Liver (tissue), 9 donors: ENCODE data around the gene BCL2. TPM values are rescaled to one million over a fixed set of nuclear protein-coding genes. Genes with fewer than 3 reads are reported as not detected.

Source experiments
- DNase-seq: peaks from one replicate; pipeline ENCODE4 v3.0.0-alpha.2; 2017; ENCODE audit warnings: low spot score
- H3K27ac ChIP-seq, 2 donors: one replicate each; pipeline ENCODE4 v1.7.0; 2013; ENCODE audit warnings: inconsistent platforms in 2 of 2, low read length in 2 of 2, control low read depth in 1 of 2, low read depth in 1 of 2, mild to moderate bottlenecking in 1 of 2
- H3K27me3 ChIP-seq, 4 donors: one replicate each; pipeline versions ENCODE4 v1.6.1 to v1.7.0; 2013; ENCODE audit warnings: low read length in 3 of 4, inconsistent platforms in 1 of 4, mild to moderate bottlenecking in 1 of 4, moderate library complexity in 1 of 4; ENCODE audit not compliant: control insufficient read depth in 4 of 4, insufficient read depth in 4 of 4
- H3K36me3 ChIP-seq, 4 donors: one replicate each; pipeline versions ENCODE4 v1.6.1 to v1.7.0; 2013; ENCODE audit warnings: low read length in 3 of 4, mild to moderate bottlenecking in 3 of 4, low read depth in 1 of 4, moderate library complexity in 1 of 4; ENCODE audit not compliant: control insufficient read depth in 4 of 4, insufficient read depth in 3 of 4
- H3K4me1 ChIP-seq, 4 donors: one replicate each; pipeline versions ENCODE4 v1.6.1 to v1.7.0; 2013; ENCODE audit warnings: low read length in 3 of 4, mild to moderate bottlenecking in 3 of 4, moderate library complexity in 1 of 4; ENCODE audit not compliant: control insufficient read depth in 4 of 4, insufficient read depth in 4 of 4
- H3K4me3 ChIP-seq, 3 donors: one replicate each; pipeline versions ENCODE4 v1.6.1 to v1.7.0; 2013; ENCODE audit warnings: low read length in 3 of 3, control low read depth in 1 of 3, low read depth in 1 of 3, mild to moderate bottlenecking in 1 of 3
- H3K9ac ChIP-seq, 2 donors: one replicate each; pipeline ENCODE4 v1.7.0; 2013; ENCODE audit warnings: low read length in 2 of 2, mild to moderate bottlenecking in 2 of 2, moderate library complexity in 2 of 2, control low read depth in 1 of 2, low read depth in 1 of 2
- H3K9me3 ChIP-seq, 4 donors: one replicate each; pipeline versions ENCODE4 v1.6.1 to v1.7.0; 2013; ENCODE audit warnings: low read length in 3 of 4; ENCODE audit not compliant: control insufficient read depth in 4 of 4
- ATF3 ChIP-seq: IDR thresholded peaks from 2 replicates; pipeline ENCODE4 v1.6.1; 2016; ENCODE audit warnings: antibody characterized with exemption
- CTCF ChIP-seq: fragments of 150-350 bp; IDR thresholded peaks from 2 replicates; pipeline ENCODE4 v1.5.1; 2017; ENCODE audit warnings: improper control_type of control experiment, low read depth, low read length; ENCODE audit not compliant: missing input control
- EGR1 ChIP-seq, 2 donors: IDR thresholded peaks; 2 replicates each; pipeline ENCODE4 v1.6.1; 2016 to 2018; ENCODE audit warnings: antibody characterized with exemption in 2 of 2, low read depth in 2 of 2
- FOXA1 ChIP-seq: IDR thresholded peaks from 2 replicates; pipeline ENCODE4 v1.6.1; 2016; ENCODE audit warnings: antibody characterized with exemption
- FOXA2 ChIP-seq: IDR thresholded peaks from 2 replicates; pipeline ENCODE4 v1.6.1; 2016; ENCODE audit warnings: antibody characterized with exemption
- GABPA ChIP-seq, 2 donors: IDR thresholded peaks in 1 of 2; conservative IDR thresholded peaks in 1 of 2; 2 replicates each; pipeline ENCODE4 v1.6.1; 2016; ENCODE audit warnings: antibody characterized with exemption in 2 of 2, mild to moderate bottlenecking in 1 of 2, moderate library complexity in 1 of 2
- HNF4A ChIP-seq, 2 donors: conservative IDR thresholded peaks; 2 replicates each; pipeline ENCODE4 v1.6.1; 2016; ENCODE audit warnings: antibody characterized with exemption in 2 of 2, mild to moderate bottlenecking in 2 of 2
- HNF4G ChIP-seq: IDR thresholded peaks from 2 replicates; pipeline ENCODE4 v1.6.1; 2016; ENCODE audit warnings: antibody characterized with exemption
- JUND ChIP-seq, 2 donors: IDR thresholded peaks; 2 replicates each; pipeline ENCODE4 v1.6.1; 2016; ENCODE audit warnings: antibody characterized with exemption in 2 of 2
- MAX ChIP-seq: IDR thresholded peaks from 2 replicates; pipeline ENCODE4 v1.6.1; 2016; ENCODE audit warnings: antibody characterized with exemption
- NR2F2 ChIP-seq: IDR thresholded peaks from 2 replicates; pipeline ENCODE4 v1.6.1; 2016; ENCODE audit warnings: antibody characterized with exemption
- RAD21 ChIP-seq, 2 donors: IDR thresholded peaks; 2 replicates each; pipeline ENCODE4 v1.6.1; 2016; ENCODE audit warnings: antibody characterized with exemption in 2 of 2, mild to moderate bottlenecking in 2 of 2
- REST ChIP-seq: IDR thresholded peaks from 2 replicates; pipeline ENCODE4 v1.6.1; 2016; ENCODE audit warnings: antibody characterized with exemption, mild to moderate bottlenecking
- RXRA ChIP-seq, 2 donors: IDR thresholded peaks; 2 replicates each; pipeline ENCODE4 v1.6.1; 2017 to 2018; ENCODE audit warnings: antibody characterized with exemption in 2 of 2, mild to moderate bottlenecking in 1 of 2
- SP1 ChIP-seq: IDR thresholded peaks from 2 replicates; pipeline ENCODE4 v1.6.1; 2018; ENCODE audit warnings: antibody characterized with exemption, mild to moderate bottlenecking
- TAF1 ChIP-seq: conservative IDR thresholded peaks from 2 replicates; pipeline ENCODE4 v1.6.1; 2016; ENCODE audit warnings: antibody characterized with exemption, mild to moderate bottlenecking
- YY1 ChIP-seq: IDR thresholded peaks from 2 replicates; pipeline ENCODE4 v1.6.1; 2016; ENCODE audit warnings: antibody characterized with exemption, mild to moderate bottlenecking
- ZBTB33 ChIP-seq: IDR thresholded peaks from 2 replicates; pipeline ENCODE4 v1.6.1; 2016; ENCODE audit warnings: antibody characterized with exemption
- WGBS: extraction: QIAGEN DNeasy Blood & Tissue Kit; methylation state at CpG from one replicate; pipeline ENCODE4 v1.1.7; 2013; 5-methylcytosine and 5-hydroxymethylcytosine counted together
- polyA plus RNA-seq, 2 donors: library from polyadenylated mRNA; stranded (reverse) in 1 of 2; unstranded in 1 of 2; fragments of 200-250 nt in 1 of 2; fragments of >200 nt in 1 of 2; fragmentation: Nextera tagmentation in 1 of 2; extraction: Ambion mirVana in 1 of 2; gene quantifications; one replicate each; pipeline versions ENCODE4 v1.2.1 to v1.2.3, GENCODE V29; 2013 to 2015
- total RNA-seq, 2 donors: library from RNA; depleted of rRNA; stranded (reverse); fragments of >200 nt; gene quantifications; one replicate each; pipeline ENCODE4 v1.2.3, GENCODE V29; 2014
- donor health status: healthy.
- donor health status: healthy.
- donor health status: healthy.
- donor health status: healthy.
- donor health status: healthy.

The BCL2 gene
- total and polyA plus RNA-seq, 4 donors = 0.40 to 3.9 (median 1.4) TPM

- Histone ChIP-seq H3K9ac (peak within 1 kb of the TSS; percentile 91 to 97), H3K4me1 (peaks cover 2 to 16% (median 4%) of the 10 kb centered on the region in 4 donors), H3K4me3 (peak within 1 kb of the TSS; percentile 82 to 96 (median 84)), H3K27ac (peak within 1 kb of the TSS; percentile 97 to 99), H3K9me3 (peaks cover 0 to 2% (median 0%) of the 10 kb centered on the region in 4 donors), H3K36me3 (peaks cover 0 to 4% (median 0%) of the 10 kb centered on the region in 4 donors), H3K27me3 (no peaks in the 10 kb centered on the region)
- under 1% methylated on average over 90 of the region's 90 CpGs for WGBS
- TF ChIP-seq ATF3 = no peak
- TF ChIP-seq YY1 = peak; percentile 95
- peak; percentile 30 to 41 for TF ChIP-seq RAD21 (IDR thresholded peaks at IDR 0.05)
- TF ChIP-seq CTCF = no peak
- TF ChIP-seq RXRA (IDR thresholded peaks at IDR 0.05) = peak; percentile 76 to 82
- peak in 1 of 2 donors; percentile 77 for TF ChIP-seq EGR1 (IDR thresholded peaks at IDR 0.05; ENCODE audit: low read depth in 2 of 2)
- TF ChIP-seq SP1 = peak; percentile 91
- peak; percentile 86 for TF ChIP-seq TAF1
- no peak for TF ChIP-seq FOXA1
- no peak for TF ChIP-seq FOXA2
- TF ChIP-seq REST = peak; percentile 82
- TF ChIP-seq NR2F2 = peak; percentile 86
- peak; percentile 65 to 66 for TF ChIP-seq JUND (IDR thresholded peaks at IDR 0.05)
- TF ChIP-seq HNF4G = peak; percentile 42
- peak in 1 of 2 donors; percentile 74 for TF ChIP-seq GABPA (IDR thresholded peaks at IDR 0.05 in 1 of 2, conservative IDR thresholded peaks at IDR 0.05 in 1 of 2)
- peak; percentile 72 to 77 for TF ChIP-seq HNF4A (conservative IDR thresholded peaks at IDR 0.05)
- peak; percentile 82 for TF ChIP-seq MAX
- peak; percentile 70 for TF ChIP-seq ZBTB33
- peak; percentile 84 for DNase-seq
Observed at GRCh38 chr18:63367053-63367953, 47.7 kb upstream of the BCL2 start, which contains the start of gene KDSR. KDSR (minus strand) TSS chr18:63367206; CDS start chr18:63367118, 88 bp downstream.
